OCI-LY1 (cell line): Measurements from ENCODE around the gene CLEC20A.

ENCODE experiments used
- EZH2 ChIP-seq: fragments of 200-600 bp; sonication (generic), shearing (Covaris generic); IDR thresholded peaks from 2 replicates; pipeline ENCODE4 v1.8.0; 2017; ENCODE audit warnings: borderline replicate concordance, mixed run types, mild to moderate bottlenecking, antibody characterized with exemption, low read length, moderate library complexity, mixed read lengths
- TF ChIP-seq, protein P1 (sequence below): fragments of 200-600 bp; sonication (generic), shearing (Covaris generic); IDR thresholded peaks from 2 replicates; pipeline ENCODE4 v1.5.1; 2017; ENCODE audit warnings: mild to moderate bottlenecking, antibody characterized with exemption, low read length, moderate library complexity, mixed read lengths

DNA sequence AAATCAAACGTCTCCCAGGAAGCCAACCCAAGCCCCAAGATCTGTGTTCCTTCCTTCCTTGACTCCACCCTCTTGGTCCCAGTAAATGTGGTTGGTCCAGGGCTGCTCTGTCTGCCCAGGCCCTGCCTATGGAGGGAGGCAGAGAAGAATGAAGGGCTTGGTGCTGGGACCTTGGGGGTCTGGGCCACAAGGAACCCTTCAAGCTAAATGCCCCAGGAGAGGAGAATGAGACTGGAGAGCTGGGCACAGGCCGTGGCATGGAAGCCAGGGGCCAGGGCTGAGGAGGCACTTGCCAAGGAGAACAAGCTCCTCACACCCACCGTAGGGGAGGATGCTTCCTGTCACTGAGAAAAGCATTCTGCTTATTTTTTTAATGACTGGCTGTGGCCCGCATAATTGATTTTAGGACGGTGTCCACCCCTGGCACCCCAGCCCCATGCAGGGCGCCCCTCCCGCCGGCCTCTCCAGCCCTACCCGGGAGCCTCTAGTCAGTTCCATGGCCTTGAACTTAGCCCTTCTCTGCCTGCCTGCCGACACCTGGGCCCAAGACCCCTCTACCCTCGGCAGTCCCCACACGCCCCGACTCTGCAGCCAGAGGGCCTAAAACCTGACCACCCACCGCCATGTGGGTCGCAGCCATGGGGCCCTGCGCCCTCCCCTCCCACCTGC lies 889 bp downstream of the CLEC20A start:
- TF ChIP-seq EZH2, result no peak
- TF ChIP-seq, protein P1, sequence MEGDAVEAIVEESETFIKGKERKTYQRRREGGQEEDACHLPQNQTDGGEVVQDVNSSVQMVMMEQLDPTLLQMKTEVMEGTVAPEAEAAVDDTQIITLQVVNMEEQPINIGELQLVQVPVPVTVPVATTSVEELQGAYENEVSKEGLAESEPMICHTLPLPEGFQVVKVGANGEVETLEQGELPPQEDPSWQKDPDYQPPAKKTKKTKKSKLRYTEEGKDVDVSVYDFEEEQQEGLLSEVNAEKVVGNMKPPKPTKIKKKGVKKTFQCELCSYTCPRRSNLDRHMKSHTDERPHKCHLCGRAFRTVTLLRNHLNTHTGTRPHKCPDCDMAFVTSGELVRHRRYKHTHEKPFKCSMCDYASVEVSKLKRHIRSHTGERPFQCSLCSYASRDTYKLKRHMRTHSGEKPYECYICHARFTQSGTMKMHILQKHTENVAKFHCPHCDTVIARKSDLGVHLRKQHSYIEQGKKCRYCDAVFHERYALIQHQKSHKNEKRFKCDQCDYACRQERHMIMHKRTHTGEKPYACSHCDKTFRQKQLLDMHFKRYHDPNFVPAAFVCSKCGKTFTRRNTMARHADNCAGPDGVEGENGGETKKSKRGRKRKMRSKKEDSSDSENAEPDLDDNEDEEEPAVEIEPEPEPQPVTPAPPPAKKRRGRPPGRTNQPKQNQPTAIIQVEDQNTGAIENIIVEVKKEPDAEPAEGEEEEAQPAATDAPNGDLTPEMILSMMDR, result no peak
